ENCODE data around the gene VIP. TPM values are rescaled to one million over a fixed set of nuclear protein-coding genes. Genes with fewer than 3 reads are reported as not detected.

VIP gene
- polyA plus RNA-seq, 1 of the 3 experiments (the other 2 are of a cell fraction): 2.5 TPM

DNA sequence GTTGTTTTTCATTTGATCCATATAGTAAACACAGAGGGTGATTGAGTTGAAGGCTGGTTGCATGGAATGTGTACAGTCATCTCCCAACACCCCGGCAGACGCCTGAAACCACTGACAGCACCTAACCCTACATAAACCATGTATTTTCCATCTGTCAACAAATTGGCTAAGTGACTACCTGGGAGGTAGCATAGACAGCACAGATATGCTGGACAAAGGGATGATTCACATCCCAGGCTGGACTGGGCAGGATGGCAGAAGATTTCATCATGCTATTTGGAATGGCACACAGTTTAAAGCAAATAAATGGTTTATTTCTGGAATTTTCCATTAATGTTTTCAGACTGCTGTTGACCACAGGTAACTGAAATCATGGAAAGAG, 4.4 kb upstream of the VIP start (continued):
- TF ChIP-seq SIN3A (IDR thresholded peaks at IDR 0.05; ENCODE audit: borderline replicate concordance, low read depth, low read length) (peak; percentile 54; the same call in 1 of the 2 replicates), CHD2 (IDR thresholded peaks at IDR 0.05; ENCODE audit: low read length, partially characterized antibody) (no peak), MEF2A (IDR thresholded peaks at IDR 0.05; ENCODE audit: borderline replicate concordance, low read depth) (peak; percentile 56; the same call in 1 of the 2 replicates), TEAD4 (IDR thresholded peaks at IDR 0.05; ENCODE audit: borderline replicate concordance, insufficient read depth) (peak; percentile 94), FOXJ3 (CRISPR knock-in tag; IDR thresholded peaks at IDR 0.05) (no peak), POLR2AphosphoS5 (IDR thresholded peaks at IDR 0.05; ENCODE audit: low read depth, low read length) (peak; percentile 84), TCF12 (IDR thresholded peaks at IDR 0.05) (peak; percentile 98), RXRA (IDR thresholded peaks at IDR 0.05; ENCODE audit: borderline replicate concordance, low read depth) (peak; percentile 74; the same call in 1 of the 2 replicates), EZH2phosphoT487 (IDR thresholded peaks at IDR 0.05; ENCODE audit: borderline replicate concordance, low read depth) (no peak), TAF1 (IDR thresholded peaks at IDR 0.05; ENCODE audit: borderline replicate concordance, low read depth, low read length) (no peak), ELF1 (IDR thresholded peaks at IDR 0.05) (no peak), RCOR1 (IDR thresholded peaks at IDR 0.05; ENCODE audit: low read length) (no peak)
- TF ChIP-seq, protein P1, sequence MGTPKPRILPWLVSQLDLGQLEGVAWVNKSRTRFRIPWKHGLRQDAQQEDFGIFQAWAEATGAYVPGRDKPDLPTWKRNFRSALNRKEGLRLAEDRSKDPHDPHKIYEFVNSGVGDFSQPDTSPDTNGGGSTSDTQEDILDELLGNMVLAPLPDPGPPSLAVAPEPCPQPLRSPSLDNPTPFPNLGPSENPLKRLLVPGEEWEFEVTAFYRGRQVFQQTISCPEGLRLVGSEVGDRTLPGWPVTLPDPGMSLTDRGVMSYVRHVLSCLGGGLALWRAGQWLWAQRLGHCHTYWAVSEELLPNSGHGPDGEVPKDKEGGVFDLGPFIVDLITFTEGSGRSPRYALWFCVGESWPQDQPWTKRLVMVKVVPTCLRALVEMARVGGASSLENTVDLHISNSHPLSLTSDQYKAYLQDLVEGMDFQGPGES (IDR thresholded peaks at IDR 0.05; ENCODE audit: low read depth, low read length): no peak
- TF ChIP-seq, protein P2, sequence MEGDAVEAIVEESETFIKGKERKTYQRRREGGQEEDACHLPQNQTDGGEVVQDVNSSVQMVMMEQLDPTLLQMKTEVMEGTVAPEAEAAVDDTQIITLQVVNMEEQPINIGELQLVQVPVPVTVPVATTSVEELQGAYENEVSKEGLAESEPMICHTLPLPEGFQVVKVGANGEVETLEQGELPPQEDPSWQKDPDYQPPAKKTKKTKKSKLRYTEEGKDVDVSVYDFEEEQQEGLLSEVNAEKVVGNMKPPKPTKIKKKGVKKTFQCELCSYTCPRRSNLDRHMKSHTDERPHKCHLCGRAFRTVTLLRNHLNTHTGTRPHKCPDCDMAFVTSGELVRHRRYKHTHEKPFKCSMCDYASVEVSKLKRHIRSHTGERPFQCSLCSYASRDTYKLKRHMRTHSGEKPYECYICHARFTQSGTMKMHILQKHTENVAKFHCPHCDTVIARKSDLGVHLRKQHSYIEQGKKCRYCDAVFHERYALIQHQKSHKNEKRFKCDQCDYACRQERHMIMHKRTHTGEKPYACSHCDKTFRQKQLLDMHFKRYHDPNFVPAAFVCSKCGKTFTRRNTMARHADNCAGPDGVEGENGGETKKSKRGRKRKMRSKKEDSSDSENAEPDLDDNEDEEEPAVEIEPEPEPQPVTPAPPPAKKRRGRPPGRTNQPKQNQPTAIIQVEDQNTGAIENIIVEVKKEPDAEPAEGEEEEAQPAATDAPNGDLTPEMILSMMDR (IDR thresholded peaks at IDR 0.05): no peak
- TF ChIP-seq, protein P3, sequence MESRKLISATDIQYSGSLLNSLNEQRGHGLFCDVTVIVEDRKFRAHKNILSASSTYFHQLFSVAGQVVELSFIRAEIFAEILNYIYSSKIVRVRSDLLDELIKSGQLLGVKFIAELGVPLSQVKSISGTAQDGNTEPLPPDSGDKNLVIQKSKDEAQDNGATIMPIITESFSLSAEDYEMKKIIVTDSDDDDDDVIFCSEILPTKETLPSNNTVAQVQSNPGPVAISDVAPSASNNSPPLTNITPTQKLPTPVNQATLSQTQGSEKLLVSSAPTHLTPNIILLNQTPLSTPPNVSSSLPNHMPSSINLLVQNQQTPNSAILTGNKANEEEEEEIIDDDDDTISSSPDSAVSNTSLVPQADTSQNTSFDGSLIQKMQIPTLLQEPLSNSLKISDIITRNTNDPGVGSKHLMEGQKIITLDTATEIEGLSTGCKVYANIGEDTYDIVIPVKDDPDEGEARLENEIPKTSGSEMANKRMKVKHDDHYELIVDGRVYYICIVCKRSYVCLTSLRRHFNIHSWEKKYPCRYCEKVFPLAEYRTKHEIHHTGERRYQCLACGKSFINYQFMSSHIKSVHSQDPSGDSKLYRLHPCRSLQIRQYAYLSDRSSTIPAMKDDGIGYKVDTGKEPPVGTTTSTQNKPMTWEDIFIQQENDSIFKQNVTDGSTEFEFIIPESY (IDR thresholded peaks at IDR 0.05; ENCODE audit: borderline replicate concordance, low read depth): peak; percentile 77; the same call in 1 of the 2 replicates
- TF ChIP-seq, protein P4, sequence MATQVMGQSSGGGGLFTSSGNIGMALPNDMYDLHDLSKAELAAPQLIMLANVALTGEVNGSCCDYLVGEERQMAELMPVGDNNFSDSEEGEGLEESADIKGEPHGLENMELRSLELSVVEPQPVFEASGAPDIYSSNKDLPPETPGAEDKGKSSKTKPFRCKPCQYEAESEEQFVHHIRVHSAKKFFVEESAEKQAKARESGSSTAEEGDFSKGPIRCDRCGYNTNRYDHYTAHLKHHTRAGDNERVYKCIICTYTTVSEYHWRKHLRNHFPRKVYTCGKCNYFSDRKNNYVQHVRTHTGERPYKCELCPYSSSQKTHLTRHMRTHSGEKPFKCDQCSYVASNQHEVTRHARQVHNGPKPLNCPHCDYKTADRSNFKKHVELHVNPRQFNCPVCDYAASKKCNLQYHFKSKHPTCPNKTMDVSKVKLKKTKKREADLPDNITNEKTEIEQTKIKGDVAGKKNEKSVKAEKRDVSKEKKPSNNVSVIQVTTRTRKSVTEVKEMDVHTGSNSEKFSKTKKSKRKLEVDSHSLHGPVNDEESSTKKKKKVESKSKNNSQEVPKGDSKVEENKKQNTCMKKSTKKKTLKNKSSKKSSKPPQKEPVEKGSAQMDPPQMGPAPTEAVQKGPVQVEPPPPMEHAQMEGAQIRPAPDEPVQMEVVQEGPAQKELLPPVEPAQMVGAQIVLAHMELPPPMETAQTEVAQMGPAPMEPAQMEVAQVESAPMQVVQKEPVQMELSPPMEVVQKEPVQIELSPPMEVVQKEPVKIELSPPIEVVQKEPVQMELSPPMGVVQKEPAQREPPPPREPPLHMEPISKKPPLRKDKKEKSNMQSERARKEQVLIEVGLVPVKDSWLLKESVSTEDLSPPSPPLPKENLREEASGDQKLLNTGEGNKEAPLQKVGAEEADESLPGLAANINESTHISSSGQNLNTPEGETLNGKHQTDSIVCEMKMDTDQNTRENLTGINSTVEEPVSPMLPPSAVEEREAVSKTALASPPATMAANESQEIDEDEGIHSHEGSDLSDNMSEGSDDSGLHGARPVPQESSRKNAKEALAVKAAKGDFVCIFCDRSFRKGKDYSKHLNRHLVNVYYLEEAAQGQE (IDR thresholded peaks at IDR 0.05; ENCODE audit: low read depth, low read length): 0 out of 2 replicates have a peak, but pooled peaks have one; percentile 41
